ENCODE results near the gene RAMP3. TPM values are rescaled to one million over a fixed set of nuclear protein-coding genes. Genes with fewer than 3 reads are reported as not detected.

RAMP3 gene
- total and polyA plus RNA-seq, 9 of the 15 experiments (the other 6 are each of a cell fraction or from before 2014, with no cell fraction given): not detected

DNA sequence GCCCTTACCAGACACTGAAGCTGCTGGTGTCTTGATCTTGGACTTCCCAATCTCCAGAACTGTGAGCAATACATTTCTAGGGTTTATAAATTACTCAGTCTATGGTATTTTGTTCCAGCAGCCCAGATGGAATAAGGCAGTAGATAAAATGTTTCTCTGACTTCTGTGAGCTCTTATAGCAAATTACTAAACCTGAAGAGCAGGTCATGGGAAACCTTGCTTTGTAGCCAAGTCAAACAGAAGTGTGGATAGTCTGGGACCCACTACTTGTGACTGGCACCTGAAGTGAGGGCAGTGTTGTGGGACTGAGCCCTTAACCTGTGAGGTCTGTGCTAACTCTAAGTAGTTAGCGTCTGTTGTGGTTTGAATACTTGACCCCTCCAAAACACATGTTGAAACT, 41.5 kb upstream of the RAMP3 start:
- WGBS (ENCODE audit: insufficient coverage, low coverage, missing lambda C conversion rate): 46% methylated on average over 1 of the region's 1 CpG
- peaks cover 12% of the 10 kb centered on the region for H3K79me2 ChIP-seq (ENCODE audit: control insufficient read depth, insufficient read depth, low read length)
- in situ Hi-C loops (cut with MboI): no loop called here
- DNase-seq (ENCODE audit: extremely low read depth in 1 of 4, low spot score in 3 of 4) (no peak), ATAC-seq (no peak), FAIRE-seq (no peak)
- H3K4me3 ChIP-seq: no peak overlapping the region
- no peak overlapping the region for H3K4me2 ChIP-seq (ENCODE audit: insufficient read depth, low read length)
- H2AFZ ChIP-seq (ENCODE audit: low read depth, low read length): no peak overlapping the region
- H3K4me1 ChIP-seq (replicated peaks in 1 of 2; ENCODE audit: control insufficient read depth in 2 of 2, insufficient read depth in 2 of 2, low read length in 2 of 2): peaks cover 6% of the 10 kb centered on the region in 2 experiments; a peak in 4 of 5 replicates
- no peaks in the 10 kb centered on the region for H3K36me3 ChIP-seq (ENCODE audit: control insufficient read depth, insufficient read depth, low read length)
- intact Hi-C loops (cut with micrococcal nuclease): no loop called here
- H3K9ac ChIP-seq (ENCODE audit: insufficient read depth in 1 of 2, low read depth in 2 of 2, low read length in 2 of 2): no peak overlapping the region
- no peaks in the 10 kb centered on the region for H3K9me3 ChIP-seq (replicated peaks; ENCODE audit: control insufficient read depth, insufficient read depth, low read depth, low read length)
- CTCF ChIA-PET (ENCODE audit: low intra/inter-chr PET ratio): no interaction called here
- H3K27ac ChIP-seq (ENCODE audit: extremely low read depth, low read depth, low read length): no peak overlapping the region
- POLR2A ChIA-PET: interaction anchor here (2.4 kb wide), 1 partner anchor 12 kb away, joined by 5 read pairs; no protein-coding TSS in a partner anchor
- BruUV-seq (replicated peaks): no TSS peak
- H3K27me3 ChIP-seq (ENCODE audit: control insufficient read depth in 2 of 2, insufficient read depth in 2 of 2, low read length in 2 of 2): no peaks in the 10 kb centered on the region
- no peaks in the 10 kb centered on the region for H3K9me1 ChIP-seq (ENCODE audit: control insufficient read depth, insufficient read depth, low read length)
- TF ChIP-seq TFAP4 (CRISPR knock-in tag; IDR thresholded peaks at IDR 0.05; ENCODE audit: borderline replicate concordance): no peak
- TF ChIP-seq DMBX1 (CRISPR knock-in tag; IDR thresholded peaks at IDR 0.05; ENCODE audit: borderline replicate concordance): no peak
- TF ChIP-seq ZNF695 (CRISPR knock-in tag; IDR thresholded peaks at IDR 0.05): no peak
- TF ChIP-seq YY1 (IDR thresholded peaks at IDR 0.05; ENCODE audit: borderline replicate concordance in 1 of 3, control insufficient read depth in 1 of 3, extremely low read depth in 1 of 3, insufficient read depth in 3 of 3, insufficient read length in 1 of 3, insufficient replicate concordance in 2 of 3, low read depth in 1 of 3, low read length in 2 of 3): no peak
- no peak for TF ChIP-seq ZFP36 (IDR thresholded peaks at IDR 0.05; ENCODE audit: low read depth, low read length, partially characterized antibody)
- no peak for TF ChIP-seq TAF15 (IDR thresholded peaks at IDR 0.05; ENCODE audit: low read depth, low read length)
- H4K20me1 ChIP-seq (replicated peaks; ENCODE audit: control insufficient read depth, insufficient read depth, low read length): no peaks in the 10 kb centered on the region
